GM18873 (cell line): ENCODE results near the gene HMCN1.

Experiments
- ATAC-seq: cut with Tn5 transposase; IDR thresholded peaks from one replicate; pipeline ENCODE4 v1.9.1; 2021; ENCODE audit warnings: mild to moderate bottlenecking, moderate library complexity, moderate number of reproducible peaks; ENCODE audit not compliant: unreplicated experiment, low FRiP score

The HMCN1 gene

DNA sequence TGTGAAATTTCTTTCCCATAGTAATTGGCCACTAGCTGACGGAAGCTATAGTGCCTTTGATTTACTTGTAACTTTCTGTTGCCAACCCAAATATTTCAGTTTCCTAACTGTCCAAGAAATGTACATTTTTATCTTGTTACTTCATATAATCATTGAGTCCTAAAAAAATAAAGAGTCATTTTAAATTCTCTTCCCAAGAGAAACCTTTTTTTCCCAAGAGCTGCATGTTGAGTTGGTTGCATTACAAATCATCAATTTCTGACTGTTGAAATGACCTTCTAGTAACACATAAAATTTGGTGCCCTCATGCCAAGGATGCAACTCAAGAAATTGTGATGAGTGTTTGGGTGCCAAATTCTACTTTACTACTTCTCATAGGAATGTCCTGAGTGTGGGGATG is 61.0 kb downstream of the HMCN1 start:
- no peak for ATAC-seq

DNA sequence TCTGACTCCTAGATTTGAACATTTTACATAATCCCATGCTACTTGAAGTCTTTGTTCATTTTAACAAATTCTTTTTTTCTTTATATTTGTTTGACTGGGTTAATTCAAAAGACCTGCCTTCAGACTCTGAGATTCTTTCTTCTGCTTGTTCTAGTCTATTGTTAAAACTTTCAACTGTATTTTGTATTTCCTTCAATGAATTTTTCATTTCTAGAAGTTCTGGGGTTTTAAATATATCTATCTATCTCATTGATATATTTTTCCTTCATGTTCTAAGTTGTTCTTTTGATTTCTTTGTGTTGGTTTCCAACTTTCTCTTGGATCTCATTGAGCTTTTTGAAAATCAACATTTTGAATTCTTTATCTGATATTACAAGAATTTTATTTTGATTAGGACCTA is 64.3 kb downstream of the HMCN1 start:
- ATAC-seq, result no peak

DNA sequence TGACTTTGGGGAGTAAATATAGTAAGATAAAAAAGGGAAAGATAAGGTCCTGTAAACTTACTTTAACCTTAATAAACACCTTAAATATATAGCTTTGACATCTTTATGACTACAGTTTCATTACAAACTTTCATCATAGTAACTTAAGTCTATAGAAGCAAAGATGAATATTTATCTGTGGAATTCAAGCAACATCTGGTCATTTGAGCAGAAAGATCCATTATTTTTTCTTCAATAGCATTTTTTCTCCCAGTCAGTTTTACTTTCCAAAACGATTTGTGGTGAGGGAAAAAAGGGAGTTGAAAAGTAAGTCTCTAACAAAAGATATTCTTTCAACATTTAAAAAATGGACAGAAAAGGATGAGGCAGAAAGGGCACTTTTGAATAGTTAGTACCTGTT is 69.0 kb downstream of the HMCN1 start:
- ATAC-seq, result no peak

DNA sequence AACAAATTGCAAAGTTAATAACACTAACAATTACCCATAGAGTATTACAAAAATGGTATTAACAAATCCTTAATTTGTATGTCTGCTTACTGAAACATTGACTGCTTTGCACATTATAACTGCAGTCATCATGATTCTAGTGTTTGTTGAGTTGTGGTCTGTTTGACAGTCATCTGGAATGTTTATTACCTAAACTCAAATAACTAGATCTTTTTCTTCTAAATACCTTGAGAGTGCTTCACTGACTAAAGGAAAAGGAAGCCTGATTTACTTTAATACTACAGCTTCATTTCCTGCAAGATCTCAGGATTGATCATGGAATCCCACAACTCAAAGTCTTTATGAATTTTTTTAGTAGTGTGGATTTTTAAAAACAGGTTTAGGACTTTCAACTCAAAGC is 70.0 kb downstream of the HMCN1 start:
- no peak for ATAC-seq

DNA sequence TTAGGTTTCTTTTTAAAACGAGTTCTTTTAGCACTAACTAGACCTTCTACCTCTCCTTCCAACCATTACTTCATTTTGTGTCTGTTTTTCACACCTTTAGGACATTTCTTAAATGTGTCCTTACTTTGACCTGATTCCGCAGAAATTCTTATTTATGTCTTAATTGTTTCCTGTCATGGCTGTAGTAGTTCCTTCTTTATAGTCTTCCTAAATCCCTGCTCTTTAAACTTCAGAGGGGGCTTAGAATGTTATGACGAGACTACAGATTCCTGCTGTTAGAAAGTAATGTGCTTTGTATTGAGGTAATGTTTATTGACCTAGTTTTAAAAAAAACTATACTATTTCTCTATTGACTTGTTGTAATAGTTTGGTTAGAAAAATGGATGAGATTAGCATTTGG is 70.4 kb downstream of the HMCN1 start:
- no peak for ATAC-seq

DNA sequence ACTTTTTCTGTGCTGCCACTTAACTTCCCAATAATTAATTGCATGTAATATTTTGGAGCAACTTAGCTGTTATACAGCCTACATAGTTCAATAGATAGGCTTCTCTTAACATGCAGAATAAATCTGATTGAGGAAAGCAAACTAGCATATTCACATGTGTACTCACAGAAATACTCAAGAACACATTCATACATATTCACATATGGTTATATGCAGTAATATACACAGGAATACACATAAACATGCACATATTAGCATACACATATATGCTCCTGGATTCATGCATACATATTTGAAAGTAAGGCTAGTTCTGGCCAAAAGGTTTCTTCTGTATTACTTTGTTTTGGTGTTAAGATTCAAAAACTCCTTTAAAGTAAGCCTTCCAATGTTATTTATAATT is 73.1 kb downstream of the HMCN1 start:
- no peak for ATAC-seq

DNA sequence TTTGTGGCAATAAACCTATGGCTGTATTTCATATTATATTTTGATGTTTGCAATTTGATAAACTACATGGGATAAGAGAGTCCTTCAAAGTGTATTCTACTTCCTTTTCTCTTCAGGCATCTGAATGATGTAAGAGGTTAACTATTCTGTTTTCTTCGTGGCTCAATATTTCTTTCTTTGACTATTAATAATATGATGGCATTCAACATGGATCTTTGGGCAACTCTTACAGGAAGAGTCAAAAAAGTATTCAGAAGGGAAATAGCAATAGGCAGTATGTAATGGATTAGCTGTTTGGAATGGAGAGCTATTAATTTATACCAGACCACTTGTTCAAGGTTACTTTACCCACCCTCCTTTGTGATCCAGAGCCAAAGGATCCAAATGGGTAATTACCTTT is 74.4 kb downstream of the HMCN1 start:
- no peak for ATAC-seq

DNA sequence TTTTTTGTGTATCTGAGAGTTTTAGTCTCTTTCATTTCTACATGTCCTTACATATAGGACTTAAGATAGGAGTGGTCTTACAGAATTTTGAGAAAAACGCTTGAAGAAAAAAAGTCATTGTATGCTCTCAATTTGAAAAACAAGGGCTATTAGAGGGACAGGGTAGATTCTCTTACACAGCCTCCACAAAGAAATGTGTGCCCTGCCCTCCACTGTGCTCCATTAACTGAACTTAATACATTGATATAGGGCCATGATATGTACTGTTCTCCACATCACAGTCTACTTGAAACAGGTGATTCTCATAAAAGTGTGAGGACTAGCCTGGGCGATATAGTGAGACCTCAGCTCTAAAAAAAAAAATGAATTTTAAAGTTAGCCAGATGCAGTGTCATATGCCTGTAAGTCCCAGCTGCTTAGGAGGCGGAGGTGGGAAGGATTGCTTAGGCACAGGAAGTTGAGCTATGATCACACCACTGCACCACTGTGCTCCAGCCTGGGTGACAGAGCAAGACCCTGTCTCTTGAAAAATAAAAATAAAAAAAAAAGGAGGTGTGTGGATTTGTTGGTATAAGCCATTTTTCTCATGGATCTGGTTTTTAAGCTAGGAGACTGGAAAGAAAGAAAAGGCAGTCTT is 77.0 kb downstream of the HMCN1 start:
- ATAC-seq, result no peak

DNA sequence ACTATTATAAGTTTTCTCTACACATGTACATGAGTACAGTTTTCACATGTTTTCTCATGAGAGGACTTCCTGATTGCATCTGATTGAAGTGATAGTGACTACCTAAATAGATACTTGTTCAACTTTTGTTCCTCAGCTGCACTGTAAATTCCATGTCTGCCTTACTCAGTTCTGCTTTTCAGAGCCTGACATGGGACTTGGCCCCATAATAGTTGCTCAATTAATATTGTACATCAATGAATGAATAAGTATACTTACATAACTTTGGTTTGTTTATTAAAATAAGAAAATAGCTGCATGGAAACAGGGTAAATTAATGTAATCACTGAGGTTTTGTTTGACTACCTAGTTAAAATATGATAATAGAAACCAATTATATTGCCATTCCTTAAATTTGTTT is 78.7 kb downstream of the HMCN1 start:
- ATAC-seq, result no peak

DNA sequence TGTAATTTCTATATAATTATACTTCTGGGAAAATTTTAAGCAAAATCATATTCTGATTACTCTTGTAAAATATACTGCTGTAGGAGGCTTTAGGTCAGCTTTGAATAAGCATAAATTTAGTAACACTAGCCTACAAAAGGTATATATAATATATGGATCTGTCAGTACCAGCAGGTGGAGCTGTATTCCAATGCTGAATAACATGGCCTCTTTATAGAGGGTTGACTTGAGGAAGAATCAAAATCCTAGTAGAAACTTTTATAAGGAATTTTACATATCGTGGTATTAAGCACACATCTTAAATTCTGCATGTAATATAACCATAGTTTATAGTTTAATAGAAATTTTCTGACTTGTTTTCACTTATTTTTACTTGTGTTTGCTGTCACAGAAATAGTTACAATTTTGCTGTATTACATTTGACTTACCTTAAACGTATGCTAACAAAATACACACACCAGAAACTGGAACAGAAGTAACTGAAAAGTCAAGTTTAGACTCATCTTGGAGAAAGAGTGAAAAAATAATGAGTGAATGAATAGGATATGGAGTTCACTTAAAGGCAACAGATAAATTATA is 79.3 kb downstream of the HMCN1 start:
- ATAC-seq, result no peak

DNA sequence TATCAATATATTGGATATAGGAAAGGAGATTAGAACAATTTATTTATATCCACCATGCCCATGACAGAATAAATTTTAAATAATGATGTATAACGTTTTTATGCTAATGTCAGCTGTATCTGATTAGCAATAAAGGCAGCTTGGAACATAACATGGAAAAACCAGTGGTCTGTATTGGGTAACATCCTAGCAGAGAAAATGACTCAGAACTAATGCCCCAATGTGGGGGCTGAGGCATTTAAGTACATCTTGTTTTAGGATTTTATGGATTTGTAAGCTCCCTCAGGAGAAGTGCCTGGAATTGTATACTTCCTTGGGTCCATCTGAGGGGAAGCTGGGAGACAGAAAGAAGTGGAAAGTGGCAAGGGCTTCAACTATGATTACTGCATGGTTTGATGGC is 82.3 kb downstream of the HMCN1 start:
- no peak for ATAC-seq

DNA sequence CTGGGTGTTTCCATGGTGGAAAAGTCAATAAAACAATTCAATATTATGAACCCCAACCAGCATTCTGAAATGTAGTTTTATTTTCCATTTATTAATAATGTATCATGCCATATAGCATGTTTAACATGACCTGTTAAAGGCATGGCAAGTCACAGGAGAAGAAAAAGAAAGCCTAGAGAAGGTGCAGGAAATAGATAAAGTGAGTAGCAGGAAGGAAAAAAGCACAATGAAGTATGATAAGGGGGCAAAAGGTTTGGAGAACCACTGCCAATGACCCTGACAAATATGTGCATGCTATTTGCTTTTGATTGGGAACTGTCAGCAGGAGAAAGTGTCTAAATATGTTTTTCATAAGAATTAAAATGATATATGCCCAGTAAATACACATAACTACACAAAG is 85.6 kb downstream of the HMCN1 start:
- ATAC-seq, result no peak

DNA sequence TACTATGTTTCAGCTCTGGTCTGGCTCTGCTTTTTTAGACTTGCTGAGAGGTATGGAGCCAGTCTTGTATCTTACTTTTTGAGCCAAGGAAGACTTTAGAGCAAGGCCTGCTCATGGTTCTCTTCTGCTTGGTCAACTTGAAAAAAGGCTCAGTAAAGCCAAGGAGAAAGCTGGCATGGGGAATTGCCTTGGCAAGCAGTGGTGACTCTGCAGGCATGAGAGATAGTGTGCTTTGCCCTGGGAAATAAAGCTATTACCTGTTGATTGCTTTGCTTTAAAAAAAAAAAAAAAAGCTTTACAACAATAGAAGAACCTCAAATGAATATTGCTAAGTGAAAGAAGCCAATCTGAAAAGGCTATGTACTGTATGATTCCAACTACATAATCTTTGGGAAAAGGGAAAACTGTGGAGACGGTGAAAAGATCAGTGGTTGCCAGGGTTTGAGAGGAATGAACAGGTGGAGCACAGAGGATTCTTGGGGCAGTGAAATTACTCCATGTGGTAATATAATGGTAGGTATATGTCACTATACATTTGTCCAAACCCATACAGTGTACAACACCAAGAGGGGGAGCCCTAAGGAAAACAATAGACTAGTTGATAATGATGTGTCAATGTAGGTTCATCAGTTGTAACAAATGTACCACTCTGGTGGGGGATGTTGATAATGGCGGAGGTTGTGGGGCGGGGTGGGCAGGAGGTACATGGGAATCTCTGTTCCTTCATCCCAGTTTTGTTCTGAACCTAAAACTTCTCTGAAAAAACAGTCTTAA is 87.6 kb downstream of the HMCN1 start:
- ATAC-seq, result no peak

DNA sequence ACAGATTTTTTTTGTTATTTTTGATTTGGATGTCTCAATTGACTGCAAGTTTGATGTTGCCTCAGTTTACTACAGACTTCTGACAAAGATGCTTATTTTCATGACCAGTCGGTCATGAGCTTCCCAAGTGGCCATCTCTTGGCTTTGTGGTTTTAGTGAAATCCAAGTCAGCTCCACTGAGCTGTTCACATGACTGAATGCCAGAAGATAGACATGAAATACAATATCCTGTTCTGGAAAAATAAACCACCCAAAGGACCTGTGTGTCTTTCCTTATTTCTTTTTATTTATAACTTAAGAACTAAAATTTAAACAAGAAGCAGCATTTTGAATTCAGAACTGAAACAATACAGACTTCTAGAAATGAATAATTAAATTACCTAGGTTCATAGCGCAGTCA is 89.3 kb downstream of the HMCN1 start:
- no peak for ATAC-seq

DNA sequence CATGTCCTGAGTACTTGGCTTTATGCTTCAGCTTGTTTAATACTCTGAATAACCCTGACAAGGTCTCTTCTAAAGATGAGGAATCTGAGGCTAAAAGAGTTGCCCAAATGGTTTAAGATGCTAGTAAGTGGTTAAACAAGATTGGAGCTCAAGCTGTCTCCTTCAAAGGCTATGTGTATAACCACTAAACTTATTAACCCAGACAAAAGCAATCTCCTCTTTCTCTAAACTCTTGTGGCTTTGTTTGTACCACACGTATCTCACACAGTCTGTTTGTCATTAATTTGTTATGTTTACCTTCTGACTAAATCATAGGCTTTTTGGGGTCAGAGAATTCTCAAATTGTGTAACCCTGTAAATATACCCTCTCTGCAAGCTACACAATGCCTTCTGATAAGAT is 89.9 kb downstream of the HMCN1 start:
- no peak for ATAC-seq

DNA sequence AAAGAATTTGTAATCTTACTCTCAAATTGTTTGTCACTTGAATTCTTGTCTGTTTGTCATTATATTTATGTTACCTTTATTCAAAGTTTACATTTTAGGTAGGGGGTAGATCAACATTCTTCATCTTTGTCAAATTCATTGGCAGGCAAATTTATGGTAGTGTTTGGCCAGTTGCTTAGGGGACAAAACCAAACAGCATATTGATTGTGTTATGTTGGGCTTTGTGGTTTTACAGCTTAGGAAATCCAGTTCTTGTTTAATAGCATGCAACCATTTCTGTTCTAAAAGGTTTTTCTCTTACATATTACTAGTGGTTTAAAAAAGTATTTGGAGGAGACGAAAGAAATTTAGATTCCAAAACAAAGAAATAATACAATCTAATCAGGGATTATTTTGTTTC is 91.4 kb downstream of the HMCN1 start:
- ATAC-seq, result no peak

DNA sequence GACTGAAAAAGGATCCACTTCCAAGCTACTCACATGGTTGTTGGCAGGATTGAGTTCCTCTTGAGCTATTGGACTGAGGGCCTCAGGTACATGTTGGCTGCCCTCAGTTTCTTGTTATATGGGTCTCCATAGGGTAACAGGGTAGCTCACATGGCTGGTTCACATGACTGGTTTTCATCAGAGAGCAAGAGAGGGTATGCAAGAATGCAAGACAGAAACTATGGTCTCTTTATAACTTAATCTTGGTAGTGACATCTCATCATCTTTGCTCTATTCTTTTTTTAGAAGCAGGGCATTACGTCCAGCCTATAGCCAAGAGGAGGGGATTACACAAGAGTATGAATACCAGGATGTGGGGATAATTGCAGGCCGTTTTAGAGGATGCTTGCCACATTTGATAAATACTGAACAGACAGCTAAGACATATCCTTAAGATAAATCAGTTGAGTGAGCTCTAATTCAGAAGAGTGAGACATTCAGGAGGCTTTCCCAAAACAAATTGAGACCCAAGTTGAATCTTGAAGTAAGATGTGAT is 100.2 kb downstream of the HMCN1 start:
- no peak for ATAC-seq

DNA sequence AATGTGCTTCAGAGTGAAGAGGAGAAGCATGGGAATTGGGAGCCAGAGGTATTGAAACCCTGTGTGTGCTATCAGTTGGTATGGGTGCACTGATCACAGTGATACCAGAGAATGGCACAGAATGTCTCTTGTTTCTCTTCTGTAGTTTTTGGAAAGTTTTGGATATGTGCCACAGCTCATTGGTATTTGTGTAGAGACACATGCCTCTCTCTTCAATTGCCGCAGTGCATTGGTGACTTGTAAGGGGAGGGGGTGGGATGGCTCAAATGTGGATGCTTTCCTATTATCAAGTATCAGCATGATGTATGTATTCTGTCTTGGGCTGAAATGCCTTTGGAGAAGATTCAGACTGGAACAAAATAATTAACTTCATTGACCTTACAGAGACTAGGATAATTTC is 101.0 kb downstream of the HMCN1 start:
- no peak for ATAC-seq

DNA sequence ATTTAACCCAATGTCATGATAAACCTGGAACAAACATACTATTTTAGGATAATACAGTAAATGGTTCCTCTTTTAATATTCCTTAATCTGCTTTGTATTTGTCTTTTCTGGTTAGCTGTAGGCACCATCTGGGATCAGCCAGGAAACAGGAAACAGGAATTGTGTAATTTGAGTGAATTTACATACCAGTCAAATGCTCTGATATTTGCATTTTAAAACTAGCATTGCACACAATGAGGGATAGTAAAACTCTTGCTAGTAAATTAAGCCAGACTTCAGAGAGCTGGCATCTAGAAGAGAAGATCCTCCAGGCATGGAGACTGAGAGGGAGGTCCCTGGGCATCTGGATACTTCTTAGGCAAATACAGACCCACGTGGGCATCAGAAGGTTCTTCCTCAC is 103.5 kb downstream of the HMCN1 start:
- no peak for ATAC-seq

DNA sequence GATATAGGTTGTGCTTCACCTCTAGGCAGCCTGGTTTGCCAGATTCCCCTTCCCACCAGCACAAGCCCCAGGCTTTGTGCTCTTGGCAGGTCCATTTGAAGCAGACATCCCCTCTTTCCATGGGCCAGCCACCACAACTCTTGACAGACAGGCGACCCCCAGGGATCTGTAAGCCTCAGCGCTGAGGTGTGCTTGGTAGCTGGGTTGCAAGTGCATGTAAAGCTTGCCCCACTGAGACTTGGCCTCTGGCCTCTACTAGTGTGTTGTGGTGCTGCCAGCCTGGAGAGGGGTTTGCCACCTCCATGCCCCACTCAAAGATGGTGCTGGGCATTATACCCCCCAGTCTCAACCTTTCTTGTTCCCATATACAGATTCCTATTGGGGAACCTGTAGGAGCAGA is 103.9 kb downstream of the HMCN1 start:
- no peak for ATAC-seq

DNA sequence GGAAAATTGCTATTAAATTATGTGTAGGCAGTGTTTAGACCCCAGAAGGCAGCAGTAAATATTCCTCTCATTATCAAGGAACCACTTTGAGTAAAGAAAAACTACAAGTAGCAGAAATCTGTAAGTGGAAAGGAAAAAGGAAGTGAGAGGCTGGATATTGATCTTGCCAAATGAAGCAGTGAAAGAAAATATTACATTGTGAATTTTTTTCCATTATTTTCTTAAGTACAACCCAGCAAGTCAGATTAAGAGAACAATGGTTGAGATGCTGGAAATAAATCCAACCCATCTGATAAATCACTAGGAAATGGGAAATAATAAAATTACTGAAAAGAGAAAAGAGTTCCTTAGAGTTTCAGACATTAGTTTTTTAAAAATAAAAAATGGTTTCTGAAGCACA is 106.7 kb downstream of the HMCN1 start:
- ATAC-seq, result no peak
